Transverse colon (tissue), 4 donors: ENCODE results near the gene OMP. TPM values are rescaled to one million over a fixed set of nuclear protein-coding genes. Genes with fewer than 3 reads are reported as not detected.

Experiments
- DNase-seq: peaks from one replicate; pipeline ENCODE4 v3.0.0-alpha.2; 2019
- H3K27ac ChIP-seq, 4 donors: fragments of 200-600 bp; sonication (generic); 2 replicates each; pipeline ENCODE4 v1.5.1; 2016 to 2018; ENCODE audit warnings: inconsistent platforms in 4 of 4
- H3K27me3 ChIP-seq: fragments of 200-600 bp; sonication (generic); 2 replicates; pipeline ENCODE4 v1.5.1; 2017; ENCODE audit warnings: inconsistent platforms
- H3K36me3 ChIP-seq, 4 donors: fragments of 200-600 bp; sonication (generic); 2 replicates each; pipeline ENCODE4 v1.5.1; 2017 to 2019; ENCODE audit warnings: inconsistent platforms in 4 of 4
- H3K4me1 ChIP-seq, 4 donors: fragments of 200-600 bp; sonication (generic); 2 replicates each; pipeline ENCODE4 v1.5.1; 2017 to 2020; ENCODE audit warnings: inconsistent platforms in 4 of 4
- H3K4me3 ChIP-seq, 4 donors: fragments of 200-600 bp; sonication (generic); 1 replicate in 1 of 4; 2 replicates in 3 of 4; pipeline versions ENCODE4 v1.5.1 to v1.6.1; 2017 to 2019; ENCODE audit warnings: inconsistent platforms in 4 of 4
- H3K9me3 ChIP-seq, 2 donors: fragments of 200-600 bp; sonication (generic); 2 replicates each; pipeline ENCODE4 v1.5.1; 2017 to 2019; ENCODE audit warnings: inconsistent platforms in 2 of 2
- EP300 ChIP-seq: sonication (generic); formaldehyde crosslinking; IDR thresholded peaks from one replicate; pipeline ENCODE4 v1.6.1; 2017; ENCODE audit warnings: antibody characterized with exemption, low read depth
- POLR2A ChIP-seq: fragments of 450-650 bp; IDR thresholded peaks from one replicate; pipeline ENCODE4 v1.6.1; 2016; ENCODE audit warnings: antibody characterized with exemption, mild to moderate bottlenecking, moderate library complexity
- POLR2AphosphoS5 ChIP-seq, 3 donors: sonication (generic); formaldehyde crosslinking; IDR thresholded peaks; one replicate each; pipeline ENCODE4 v1.6.1; 2016; ENCODE audit warnings: antibody characterized with exemption in 3 of 3
- WGBS, 2 donors: methylation state at CpG; one replicate each; pipeline ENCODE4 v1.1.5; 2018; ENCODE audit warnings: low coverage in 1 of 2; 5-methylcytosine and 5-hydroxymethylcytosine counted together
- in situ Hi-C, 4 donors: fragments of 200-750 bp; cut with MboI; loops; one replicate each; pipeline versions ENCODE4 v1.15.0 to v1.15.1; 2017; ENCODE audit warnings: low sequenced_read_pairs in 3 of 4, low pct_ligation_motif_present in 1 of 4, low pct_unique_long_range_greater_than_20kb in 1 of 4
- intact Hi-C: fragments of 100-400 bp; cut with DNase I; formaldehyde crosslinking; loops from one replicate; pipeline ENCODE4 v1.15.1; 2023; ENCODE audit warnings: low total_unique reads
- total RNA-seq, 4 donors: library from RNA; depleted of rRNA; stranded (reverse); fragments of >200 nt; gene quantifications; one replicate each; pipeline ENCODE4 v1.1.0, GENCODE V29; 2016
- TF ChIP-seq, protein P1 (sequence below), 5 experiments: fragments of 200-600 bp in 3 of 5; fragments of 450-650 bp in 2 of 5; sonication (generic) in 3 of 5; IDR thresholded peaks; 1 replicate in 2 of 5; 2 replicates in 3 of 5; pipeline ENCODE4 v1.5.1; 2016 to 2017; ENCODE audit warnings: antibody characterized with exemption in 5 of 5, inconsistent platforms in 3 of 5, mild to moderate bottlenecking in 2 of 5, moderate library complexity in 1 of 5

Gene OMP
- total RNA-seq, 4 donors from 2014 or later = 16.0 to 126 (median 49.4) TPM

DNA sequence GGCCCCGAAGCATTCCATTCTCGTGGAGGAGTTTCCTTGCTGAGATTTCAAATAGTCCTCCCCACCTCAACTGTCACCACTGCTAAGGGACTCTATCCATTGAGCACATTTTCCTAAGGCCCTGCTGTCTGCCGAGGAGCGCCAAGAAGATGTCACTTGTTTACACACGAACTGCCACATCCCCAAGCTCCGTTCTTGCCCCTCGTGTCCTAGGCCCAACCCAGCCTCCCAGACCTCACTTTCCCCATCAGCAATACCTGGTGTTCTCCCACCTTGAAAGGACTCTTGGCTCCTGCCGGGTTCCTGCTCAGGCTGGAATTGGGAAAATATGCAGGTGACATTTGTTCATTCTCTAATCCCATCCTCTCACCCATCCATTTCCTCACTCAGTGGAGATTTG is 21.4 kb downstream of the OMP start:
- Histone ChIP-seq H3K9me3 (no peaks in the 10 kb centered on the region), H3K36me3 (peaks cover 0 to 22% (median 5%) of the 10 kb centered on the region in 4 donors), H3K4me3 (no peak overlapping the region), H3K27ac (no peak overlapping the region), H3K4me1 (peaks cover 9 to 22% (median 15%) of the 10 kb centered on the region in 4 donors), H3K27me3 (no peaks in the 10 kb centered on the region)
- TF ChIP-seq EP300 = no peak
- no peak for DNase-seq
- in situ Hi-C loops (loop anchor here in 1 of 4 donors (5.0 kb wide), 1 partner anchor 63 kb away; no protein-coding TSS in a partner anchor), intact Hi-C loops (loop anchor here (10.0 kb wide), 1 partner anchor 61 kb away; no protein-coding TSS in a partner anchor)
- 80% methylated on average over 8 of the region's 8 CpGs; no CpG with 5 or more reads in 1 of the 2 donors for WGBS, 2 donors

DNA sequence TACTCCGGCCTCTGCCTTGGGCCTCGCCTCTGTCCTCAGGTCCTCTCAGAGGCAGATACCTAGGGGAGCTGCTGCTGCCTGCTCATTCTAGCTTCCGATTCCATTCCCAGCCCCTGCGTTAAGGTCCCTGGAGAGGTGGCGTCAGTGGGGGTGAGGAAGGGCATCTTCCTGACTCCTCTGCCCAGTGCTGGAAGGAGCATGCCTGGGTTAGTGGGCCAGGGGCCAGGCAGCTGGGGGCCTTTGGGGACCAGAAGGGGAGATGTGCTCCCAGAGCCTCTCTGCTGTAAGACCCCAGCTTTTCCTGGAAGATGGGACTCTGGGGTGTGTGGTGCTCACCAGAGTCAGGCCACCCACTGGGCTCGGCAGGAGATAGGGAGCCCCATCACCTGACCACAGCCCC is 21.8 kb downstream of the OMP start:
- in situ Hi-C loops (loop anchor here in 1 of 4 donors (5.0 kb wide), 1 partner anchor 63 kb away; no protein-coding TSS in a partner anchor), intact Hi-C loops (loop anchor here (10.0 kb wide), 1 partner anchor 60 kb away; no protein-coding TSS in a partner anchor)
- H3K4me3 ChIP-seq = no peak overlapping the region
- H3K9me3 ChIP-seq = no peaks in the 10 kb centered on the region
- H3K4me1 ChIP-seq = peaks cover 9 to 22% (median 15%) of the 10 kb centered on the region in 4 donors
- H3K27me3 ChIP-seq = no peaks in the 10 kb centered on the region
- TF ChIP-seq, protein P1, sequence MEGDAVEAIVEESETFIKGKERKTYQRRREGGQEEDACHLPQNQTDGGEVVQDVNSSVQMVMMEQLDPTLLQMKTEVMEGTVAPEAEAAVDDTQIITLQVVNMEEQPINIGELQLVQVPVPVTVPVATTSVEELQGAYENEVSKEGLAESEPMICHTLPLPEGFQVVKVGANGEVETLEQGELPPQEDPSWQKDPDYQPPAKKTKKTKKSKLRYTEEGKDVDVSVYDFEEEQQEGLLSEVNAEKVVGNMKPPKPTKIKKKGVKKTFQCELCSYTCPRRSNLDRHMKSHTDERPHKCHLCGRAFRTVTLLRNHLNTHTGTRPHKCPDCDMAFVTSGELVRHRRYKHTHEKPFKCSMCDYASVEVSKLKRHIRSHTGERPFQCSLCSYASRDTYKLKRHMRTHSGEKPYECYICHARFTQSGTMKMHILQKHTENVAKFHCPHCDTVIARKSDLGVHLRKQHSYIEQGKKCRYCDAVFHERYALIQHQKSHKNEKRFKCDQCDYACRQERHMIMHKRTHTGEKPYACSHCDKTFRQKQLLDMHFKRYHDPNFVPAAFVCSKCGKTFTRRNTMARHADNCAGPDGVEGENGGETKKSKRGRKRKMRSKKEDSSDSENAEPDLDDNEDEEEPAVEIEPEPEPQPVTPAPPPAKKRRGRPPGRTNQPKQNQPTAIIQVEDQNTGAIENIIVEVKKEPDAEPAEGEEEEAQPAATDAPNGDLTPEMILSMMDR (IDR thresholded peaks at IDR 0.05) = no peak
- TF ChIP-seq POLR2A (no peak), POLR2AphosphoS5 (IDR thresholded peaks at IDR 0.05) (no peak), EP300 (no peak)
- 93% methylated on average over 6 of the region's 6 CpGs; no CpG with 5 or more reads in 1 of the 2 donors for WGBS, 2 donors
- DNase-seq = no peak
- no peak overlapping the region for H3K27ac ChIP-seq
- H3K36me3 ChIP-seq = peaks cover 0 to 22% (median 5%) of the 10 kb centered on the region in 4 donors

DNA sequence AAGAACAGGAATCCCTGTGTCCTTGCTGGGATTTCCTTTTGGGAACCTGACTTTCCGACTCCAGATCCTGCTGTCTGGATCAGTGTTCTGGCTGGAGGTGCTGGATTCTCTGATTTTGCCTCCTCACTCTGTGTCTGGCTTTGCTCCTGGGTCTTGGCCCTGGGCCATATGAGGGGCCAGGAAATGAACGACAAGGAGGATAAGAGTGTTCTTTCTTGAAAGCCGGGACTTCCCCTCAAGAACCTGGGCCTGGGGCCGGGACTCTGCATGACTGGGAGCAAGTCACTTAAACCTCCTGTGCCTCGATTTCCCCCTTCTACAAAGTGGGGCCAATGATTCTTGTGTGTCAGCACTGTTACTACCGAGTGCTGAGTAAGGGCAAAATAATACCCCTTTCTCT is 22.6 kb downstream of the OMP start:
- in situ Hi-C loops = no loop called here
- Histone ChIP-seq H3K27me3 (no peaks in the 10 kb centered on the region), H3K27ac (no peak overlapping the region), H3K9me3 (no peaks in the 10 kb centered on the region), H3K36me3 (peaks cover 0 to 19% (median 5%) of the 10 kb centered on the region in 4 donors), H3K4me3 (no peak overlapping the region), H3K4me1 (peaks cover 9 to 22% (median 15%) of the 10 kb centered on the region in 4 donors)
- intact Hi-C loops = loop anchor here (10.0 kb wide), 1 partner anchor 60 kb away; no protein-coding TSS in a partner anchor
- DNase-seq = no peak
- TF ChIP-seq, protein P1 (IDR thresholded peaks at IDR 0.05) = no peak
- no peak for TF ChIP-seq POLR2AphosphoS5 (IDR thresholded peaks at IDR 0.05)
- no peak for TF ChIP-seq EP300
- TF ChIP-seq POLR2A = no peak
- WGBS, 2 donors = 57 to 100% methylated on average over 1 to 6 of the region's 6 CpGs

DNA sequence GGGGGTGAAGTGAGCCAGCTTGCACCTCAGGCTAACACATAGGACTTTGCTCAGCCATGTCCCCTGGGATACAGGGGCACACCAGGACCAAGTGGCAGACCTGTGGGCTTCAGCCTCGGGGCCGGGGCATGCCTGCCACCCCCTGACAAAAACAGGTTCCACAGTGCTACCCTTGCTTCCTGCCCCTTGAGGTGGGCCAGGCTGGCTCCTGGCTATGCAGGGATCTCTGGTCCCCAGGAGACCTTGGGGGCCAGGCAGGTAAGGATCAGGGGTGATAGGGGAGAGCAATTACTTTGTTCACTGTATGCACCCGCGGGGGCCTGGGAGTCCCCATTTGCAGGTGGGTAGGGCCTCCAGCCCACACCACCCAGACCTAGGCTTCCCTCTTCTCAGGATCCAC is 23.1 kb downstream of the OMP start:
- Histone ChIP-seq H3K9me3 (no peaks in the 10 kb centered on the region), H3K27me3 (no peaks in the 10 kb centered on the region), H3K4me3 (no peak overlapping the region), H3K4me1 (peaks cover 9 to 22% (median 15%) of the 10 kb centered on the region in 4 donors), H3K27ac (no peak overlapping the region), H3K36me3 (peaks cover 0 to 14% (median 4%) of the 10 kb centered on the region in 4 donors)
- WGBS, 2 donors = 62% methylated on average over 4 of the region's 4 CpGs; no CpG with 5 or more reads in 1 of the 2 donors
- no peak for TF ChIP-seq POLR2AphosphoS5 (IDR thresholded peaks at IDR 0.05)
- TF ChIP-seq, protein P1 (IDR thresholded peaks at IDR 0.05) = no peak
- no peak for TF ChIP-seq POLR2A
- TF ChIP-seq EP300 = no peak
- in situ Hi-C loops = no loop called here
- no peak for DNase-seq
- intact Hi-C loops = loop anchor here (10.0 kb wide), 1 partner anchor 59 kb away; no protein-coding TSS in a partner anchor
